Measurements from ENCODE around the gene ANXA4.
A peak's percentile ranks its signal among the peaks of the same experiment; 100 is the strongest.
"Not testable (repeated sequence)": the region's sequence is repeated elsewhere in the genome, so short reads cannot be mapped to it uniquely, and the experiment has no call there.

Gene ANXA4

GRCh38 chr2:69811591-69811990 lies 69.7 kb downstream of the ANXA4 start:
- no peak for DNase-seq

GRCh38 chr2:69815717-69816116 lies 73.8 kb downstream of the ANXA4 start:
- no peak for DNase-seq

- peak; percentile 82 to 88 for DNase-seq
Observed at GRCh38 chr2:69816923-69817542, 75.1 kb downstream of the ANXA4 start.

DNA sequence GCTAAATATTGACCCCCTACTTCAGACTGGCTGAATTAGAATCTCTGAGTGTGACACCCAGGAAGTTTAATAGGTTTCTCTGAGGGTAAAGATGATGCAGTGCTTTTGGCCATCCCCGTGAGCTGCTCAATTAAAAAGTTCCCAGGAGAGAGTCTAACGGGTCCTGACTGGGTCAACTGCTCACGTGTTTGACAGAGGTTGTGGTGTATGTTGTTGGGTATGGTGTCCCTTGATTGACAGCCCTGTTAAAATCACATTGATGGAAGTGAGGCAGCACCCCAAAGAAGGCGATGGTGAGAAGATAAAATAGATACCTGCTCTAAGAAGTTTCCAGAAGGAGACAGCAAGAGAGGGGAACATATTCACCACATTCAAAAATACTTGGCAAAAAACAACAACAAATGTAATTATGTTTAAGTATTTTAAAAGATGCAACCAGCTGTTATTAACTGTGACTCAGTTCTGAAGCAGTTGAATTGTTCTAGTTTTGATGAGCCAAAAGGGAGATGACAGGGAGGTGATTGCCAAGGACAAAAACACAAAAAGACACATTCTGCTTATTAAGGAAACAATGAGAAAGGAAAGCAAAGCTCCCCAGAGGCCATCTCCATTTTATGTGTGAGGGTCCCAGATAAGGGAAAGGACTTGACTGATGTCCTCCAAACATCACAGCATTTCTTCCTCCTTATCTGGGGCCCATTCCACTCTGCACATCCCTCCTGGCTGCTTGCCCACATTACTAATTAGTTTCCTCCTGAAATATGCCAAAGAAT lies 76.0 kb downstream of the ANXA4 start:
- DNase-seq: no peak

DNA sequence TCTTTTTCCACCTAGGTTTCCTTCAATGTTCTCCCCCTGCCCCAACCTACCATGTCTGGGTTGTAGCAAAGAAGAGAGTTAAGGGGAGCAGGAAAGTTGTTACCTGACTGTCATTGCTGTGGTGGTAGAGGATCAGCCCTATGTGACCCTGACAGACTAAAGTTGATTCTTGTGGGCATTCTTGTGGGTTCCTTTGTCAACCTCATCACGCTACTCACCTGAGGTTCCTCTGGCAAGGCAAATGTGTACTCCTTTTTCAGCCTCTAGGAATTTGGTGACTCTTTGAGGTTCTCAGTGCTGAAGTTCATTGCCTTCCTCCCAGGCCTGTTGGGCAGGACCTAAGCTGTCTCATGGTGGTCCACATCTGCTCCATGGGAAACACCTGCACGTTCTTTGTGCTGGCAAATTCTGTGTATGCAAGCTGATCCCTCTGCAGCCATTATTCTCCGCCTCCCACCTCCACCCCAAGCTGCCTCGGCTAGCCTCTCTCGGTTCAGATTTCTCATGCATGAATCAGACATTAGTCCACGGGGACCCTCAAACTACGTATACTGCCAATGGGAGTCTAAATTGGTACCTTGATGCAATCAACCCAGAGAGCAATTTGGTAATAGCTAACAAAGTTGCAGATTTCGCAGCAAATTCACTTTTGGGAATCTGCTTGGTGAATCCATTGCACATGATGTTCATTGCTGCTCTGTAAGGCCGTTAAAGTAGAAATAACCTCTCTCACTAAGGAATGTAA lies 86.0 kb downstream of the ANXA4 start:
- no peak for DNase-seq

- no peak for DNase-seq
Observed at GRCh38 chr2:69828938-69829255, 87.0 kb downstream of the ANXA4 start.

- peak; percentile 86 to 91 for DNase-seq
Observed at GRCh38 chr2:69829256-69830044, 87.5 kb downstream of the ANXA4 start, which contains the start of gene GMCL1. GMCL1 (plus strand) TSS chr2:69829660; CDS start chr2:69829893, 233 bp downstream.

DNA sequence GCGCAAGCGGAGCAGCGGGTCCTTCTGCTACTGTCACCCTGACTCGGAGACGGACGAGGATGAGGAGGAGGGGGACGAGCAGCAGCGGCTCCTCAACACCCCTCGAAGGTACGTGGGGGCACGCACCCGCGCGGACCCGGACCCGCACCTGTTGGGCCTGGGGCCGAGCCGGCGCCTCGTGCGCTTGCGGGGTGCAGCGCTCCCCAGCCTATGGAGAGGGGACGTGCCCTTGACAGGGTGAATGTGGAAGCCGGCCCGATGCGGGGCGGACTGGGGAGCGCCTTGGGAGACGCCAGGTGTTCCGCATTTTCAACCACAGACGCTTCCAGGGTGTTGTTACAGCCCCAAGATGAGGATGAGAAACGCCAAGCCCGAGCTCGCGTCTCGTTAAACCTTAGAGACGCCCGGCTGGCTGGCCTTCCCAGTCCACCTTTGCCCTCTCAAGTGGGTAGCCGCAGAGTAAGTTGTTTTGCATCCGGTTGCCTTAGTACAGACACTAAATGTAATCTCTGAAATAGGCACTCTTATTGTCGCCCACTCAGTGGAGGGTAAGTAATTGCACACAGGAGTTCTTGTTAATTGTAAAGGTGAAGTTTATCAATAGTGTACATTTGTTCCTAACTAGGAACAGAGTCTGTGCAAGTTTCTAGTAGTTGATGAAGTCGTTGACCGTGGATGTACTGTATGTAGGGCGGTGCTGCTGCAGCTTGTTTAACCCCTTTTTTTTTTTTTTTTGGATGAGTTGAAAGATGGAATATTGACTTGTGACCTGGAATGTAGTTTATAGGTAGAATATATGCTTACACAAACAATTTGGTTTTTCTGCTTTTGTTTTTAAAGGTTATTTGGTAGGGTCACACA lies 88.3 kb downstream of the ANXA4 start:
- peak; percentile 44 to 49 for DNase-seq

- not testable (repeated sequence) for DNase-seq
Observed at GRCh38 chr2:69830906-69831241, 88.9 kb downstream of the ANXA4 start.

GRCh38 chr2:69831354-69831905 lies 89.5 kb downstream of the ANXA4 start:
- DNase-seq: no peak

GRCh38 chr2:69833752-69834151 lies 91.8 kb downstream of the ANXA4 start:
- no peak for DNase-seq

DNA sequence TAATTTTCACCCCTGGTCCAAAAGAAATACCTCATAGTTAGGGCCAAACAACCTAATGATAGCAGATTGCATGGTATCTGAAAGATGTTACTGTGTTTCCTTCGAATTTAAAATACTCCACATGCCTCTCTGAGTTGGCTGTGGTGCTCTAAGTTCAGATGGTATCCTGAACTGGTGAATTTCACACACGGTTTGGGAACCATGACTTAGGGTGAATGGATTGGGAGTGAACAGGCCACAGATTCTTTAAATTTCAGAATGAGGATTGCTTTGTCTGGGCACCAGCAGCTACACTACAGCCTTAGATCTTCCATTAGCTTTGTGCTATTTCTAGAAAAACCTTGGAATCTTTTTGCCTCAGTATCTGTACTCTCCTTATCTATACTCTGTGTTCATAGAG lies 93.7 kb downstream of the ANXA4 start:
- no peak for DNase-seq

DNA sequence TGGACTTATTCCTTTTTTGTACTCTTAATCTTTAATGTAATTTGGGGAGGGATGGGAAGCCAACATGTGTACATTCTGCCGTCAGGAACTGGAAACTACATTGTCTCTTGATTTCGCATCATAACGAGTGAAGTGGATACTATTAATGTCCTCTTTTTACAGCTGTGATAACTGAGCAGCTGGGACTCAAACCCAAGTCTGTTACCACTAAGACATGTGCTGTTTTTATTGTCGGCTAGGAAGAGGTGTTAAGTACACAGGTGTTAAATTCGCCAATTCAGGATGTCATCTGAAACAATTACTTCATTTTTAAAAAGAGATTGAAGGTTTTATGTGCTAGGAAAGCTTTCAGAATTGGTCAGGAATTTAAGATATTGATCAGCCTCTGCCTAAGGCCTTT lies 94.4 kb downstream of the ANXA4 start:
- no peak for DNase-seq

GRCh38 chr2:69837533-69837932 lies 95.6 kb downstream of the ANXA4 start:
- no peak for DNase-seq

DNA sequence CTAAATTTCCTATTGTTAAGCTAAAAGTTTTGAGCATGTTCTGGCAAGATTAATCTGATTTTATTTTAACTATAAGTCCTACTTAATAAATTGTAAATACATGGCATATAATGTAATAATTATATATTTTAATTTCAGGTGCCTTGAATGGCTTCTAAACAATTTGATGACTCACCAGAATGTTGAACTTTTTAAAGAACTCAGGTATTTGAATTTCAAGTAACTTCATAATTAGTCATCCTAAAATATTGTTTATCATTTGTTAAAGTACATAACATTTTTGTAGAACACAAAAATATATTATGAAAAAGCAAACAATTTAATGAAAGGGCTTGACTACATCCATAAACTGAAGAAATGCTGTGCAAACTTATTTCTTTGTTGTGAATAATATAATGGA lies 102.1 kb downstream of the ANXA4 start:
- no peak for DNase-seq

GRCh38 chr2:69844560-69844959 lies 102.6 kb downstream of the ANXA4 start:
- no peak for DNase-seq

GRCh38 chr2:69846182-69847067 lies 104.5 kb downstream of the ANXA4 start:
- no peak for DNase-seq

- no peak for DNase-seq
Observed at GRCh38 chr2:69847068-69847828, 105.3 kb downstream of the ANXA4 start.

DNA sequence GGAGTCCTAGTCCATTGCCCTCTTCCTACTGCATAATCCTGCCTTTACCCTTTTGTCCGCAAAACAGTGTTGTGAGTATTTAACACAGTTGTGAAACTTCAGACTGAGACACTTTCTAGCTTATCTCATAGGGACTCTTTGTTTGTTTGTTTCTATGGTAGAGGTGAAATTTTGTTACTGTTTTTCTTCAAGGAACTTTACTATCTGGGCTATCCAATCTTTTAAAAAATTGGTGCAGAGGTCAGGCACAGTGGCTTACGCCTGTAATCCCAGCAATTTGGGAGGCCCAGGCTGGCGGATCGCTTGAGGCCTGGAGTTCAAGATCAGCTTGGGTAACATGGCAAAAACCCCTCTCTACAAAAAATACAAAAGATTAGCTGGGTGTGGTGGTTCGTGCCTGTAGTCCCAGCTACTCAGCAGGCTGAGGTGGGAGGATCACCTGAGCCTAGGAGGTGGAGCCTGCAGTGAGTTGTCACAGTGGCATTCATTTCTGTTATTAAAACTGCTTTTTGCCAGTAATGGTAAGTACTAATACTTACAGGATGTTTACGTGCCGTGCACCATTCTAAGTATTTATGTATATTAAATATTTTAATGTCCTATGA lies 106.4 kb downstream of the ANXA4 start:
- no peak for DNase-seq

GRCh38 chr2:69858261-69858660 lies 116.3 kb downstream of the ANXA4 start:
- DNase-seq: no peak

Data from AML-193 (cell line).